ENCODE results near the gene TRMT112.
A peak's percentile ranks its signal among the peaks of the same experiment; 100 is the strongest.

TRMT112 gene

GRCh38 chr11:64290352-64291261, 26.8 kb downstream of the TRMT112 start:
- no peak for DNase-seq

GRCh38 chr11:64289002-64289564, 28.3 kb downstream of the TRMT112 start:
- no peak for DNase-seq

GRCh38 chr11:64288353-64288750, 29.0 kb downstream of the TRMT112 start:
- DNase-seq = no peak

- no peak for DNase-seq
Measured at GRCh38 chr11:64287676-64288352, 29.5 kb downstream of the TRMT112 start.

GRCh38 chr11:64286801-64287159, 30.6 kb downstream of the TRMT112 start:
- no peak for DNase-seq

GRCh38 chr11:64285885-64286800, 31.2 kb downstream of the TRMT112 start:
- DNase-seq = no peak

- peak; percentile 88 for DNase-seq
Measured at GRCh38 chr11:64284962-64285884, 32.1 kb downstream of the TRMT112 start, which contains the start of gene GPR137. Gene GPR137, plus strand, starts transcription at chr11:64285848. Its CDS starts 677 bp downstream, at chr11:64286525.

GRCh38 chr11:64284048-64284961, 33.1 kb downstream of the TRMT112 start, which contains the start of gene BAD:
Gene BAD, minus strand, starts transcription at chr11:64284665. Its CDS starts 297 bp downstream, at chr11:64284368.
- DNase-seq = peak; percentile 93

GRCh38 chr11:64283092-64283491, 34.3 kb downstream of the TRMT112 start:
- no peak for DNase-seq

- DNase-seq = no peak
Measured at GRCh38 chr11:64281957-64282770, 35.2 kb downstream of the TRMT112 start.

GRCh38 chr11:64278576-64279190, 38.7 kb downstream of the TRMT112 start:
- DNase-seq = no peak

- no peak for DNase-seq
Measured at GRCh38 chr11:64276653-64277431, 40.5 kb downstream of the TRMT112 start.

GRCh38 chr11:64275841-64276240, 41.5 kb downstream of the TRMT112 start:
- DNase-seq = no peak

GRCh38 chr11:64275031-64275800, 42.1 kb downstream of the TRMT112 start:
- no peak for DNase-seq

GRCh38 chr11:64269540-64270220, 47.7 kb downstream of the TRMT112 start:
- peak; percentile 99 for DNase-seq

- peak; percentile 36 for DNase-seq
Measured at GRCh38 chr11:64268893-64269539, 48.3 kb downstream of the TRMT112 start.
